PFSK-1 (cell line): Measurements from ENCODE around the gene PUS3.

Source experiments
- POLR2AphosphoS5 ChIP-seq: IDR thresholded peaks from 2 replicates; pipeline ENCODE4 v1.6.1; 2012; ENCODE audit warnings: low read depth, mild to moderate bottlenecking, control low read depth, low read length, moderate library complexity
- TAF1 ChIP-seq: IDR thresholded peaks from 2 replicates; pipeline ENCODE4 v1.6.1; 2012; ENCODE audit warnings: low read length, control low read depth, borderline replicate concordance; ENCODE audit not compliant: insufficient read depth

DNA sequence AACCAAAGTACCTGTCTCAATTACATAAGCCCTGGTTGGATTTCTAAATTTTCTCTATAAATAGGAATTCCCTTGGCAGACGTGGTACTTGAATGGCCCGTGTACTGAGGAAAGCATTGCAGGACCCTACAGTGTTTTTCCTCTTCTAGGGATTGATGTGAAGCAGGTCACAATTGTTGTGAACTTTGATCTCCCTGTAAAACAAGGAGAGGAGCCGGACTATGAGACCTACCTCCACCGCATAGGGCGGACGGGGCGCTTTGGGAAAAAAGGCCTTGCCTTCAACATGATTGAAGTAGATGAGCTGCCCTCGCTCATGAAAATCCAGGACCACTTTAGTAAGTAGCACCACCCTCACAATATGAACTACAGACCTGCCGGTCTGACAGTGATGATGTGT lies 18.0 kb upstream of the PUS3 start:
- TF ChIP-seq POLR2AphosphoS5 (no peak), TAF1 (no peak)
